Left hindlimb (tissue), 1 donor: ENCODE data around the gene ANKRD65.
"Not testable (repeated sequence)": the region's sequence is repeated elsewhere in the genome, so short reads cannot be mapped to it uniquely, and the experiment has no call there.

Source experiments
- DNase-seq: peaks from one replicate; pipeline ENCODE4 v3.0.0-alpha.2; 2018

The ANKRD65 gene

GRCh38 chr1:1430114-1430982 lies 9.3 kb upstream of the ANKRD65 start:
- DNase-seq = peak; percentile 89

- DNase-seq = peak; percentile 38
Measured at GRCh38 chr1:1429671-1430073, 8.6 kb upstream of the ANKRD65 start.

GRCh38 chr1:1428967-1429366 lies 7.9 kb upstream of the ANKRD65 start:
- DNase-seq = not testable (repeated sequence)

- DNase-seq = no peak
Measured at GRCh38 chr1:1428174-1428573, 7.1 kb upstream of the ANKRD65 start.

GRCh38 chr1:1427820-1428148 lies 6.7 kb upstream of the ANKRD65 start:
- no peak for DNase-seq

- DNase-seq = peak; percentile 76
Measured at GRCh38 chr1:1427106-1427819, 6.2 kb upstream of the ANKRD65 start.

- no peak for DNase-seq
Measured at GRCh38 chr1:1426496-1427105, 5.5 kb upstream of the ANKRD65 start.

- DNase-seq = no peak
Measured at GRCh38 chr1:1425753-1426495, 4.8 kb upstream of the ANKRD65 start.

GRCh38 chr1:1425426-1425752 lies 4.3 kb upstream of the ANKRD65 start:
- DNase-seq = no peak

- no peak for DNase-seq
Measured at GRCh38 chr1:1424707-1425106, 3.6 kb upstream of the ANKRD65 start.

- DNase-seq = no peak
Measured at GRCh38 chr1:1423245-1423597, 2.1 kb upstream of the ANKRD65 start.

- peak; percentile 36 for DNase-seq
Measured at GRCh38 chr1:1422465-1423244, 1.6 kb upstream of the ANKRD65 start.

- no peak for DNase-seq
Measured at GRCh38 chr1:1421907-1422464, 910 bp upstream of the ANKRD65 start.

GRCh38 chr1:1420654-1421141 lies 378 bp downstream of the ANKRD65 start:
- no peak for DNase-seq

- DNase-seq = peak; percentile 48
Measured at GRCh38 chr1:1419813-1420653, 1.0 kb downstream of the ANKRD65 start.

- DNase-seq = no peak
Measured at GRCh38 chr1:1419363-1419812, 1.7 kb downstream of the ANKRD65 start.

- no peak for DNase-seq
Measured at GRCh38 chr1:1418464-1419362, 2.4 kb downstream of the ANKRD65 start.

GRCh38 chr1:1417825-1418463 lies 3.1 kb downstream of the ANKRD65 start:
- peak; percentile 46 for DNase-seq

GRCh38 chr1:1417396-1417795 lies 3.7 kb downstream of the ANKRD65 start:
- not testable (repeated sequence) for DNase-seq
